ENCODE data around the gene ATG13. TPM values are rescaled to one million over a fixed set of nuclear protein-coding genes. Genes with fewer than 3 reads are reported as not detected.

Gene ATG13
- total and polyA plus RNA-seq, 2 of the 4 experiments (the other 2 are of a cell fraction): 43.0 to 49.7 TPM

DNA sequence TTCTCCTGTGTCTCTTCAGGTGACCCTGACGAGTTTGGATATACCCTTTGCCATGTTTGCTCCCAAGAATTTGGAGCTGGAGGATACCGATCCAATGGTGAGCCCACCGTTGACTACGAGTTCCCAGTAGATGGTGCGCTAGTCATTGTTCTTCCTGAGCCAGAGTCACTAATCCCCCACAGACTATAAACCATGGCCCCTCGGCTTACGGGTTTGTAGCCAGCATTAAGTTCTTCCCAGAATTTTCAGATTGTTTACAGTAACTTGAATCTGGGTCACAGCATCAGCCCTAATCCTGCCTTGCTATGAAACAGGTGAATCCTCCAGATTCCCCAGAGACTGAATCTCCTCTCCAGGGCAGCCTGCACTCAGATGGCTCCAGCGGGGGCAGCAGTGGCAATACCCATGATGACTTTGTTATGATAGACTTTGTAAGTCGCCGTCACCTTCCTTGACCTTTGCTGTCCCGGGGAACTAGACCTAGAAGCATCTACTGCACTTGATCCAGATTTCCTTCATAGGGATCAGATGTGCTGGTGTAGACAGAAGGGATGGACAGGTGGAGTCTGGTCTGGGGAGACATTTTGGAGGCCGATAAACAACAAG, 51.2 kb downstream of the ATG13 start:
- intact Hi-C loops (cut with micrococcal nuclease): no loop called here
- H4K20me1 ChIP-seq (ENCODE audit: insufficient read depth, low read length): no peaks in the 10 kb centered on the region
- DNase-seq (no peak), ATAC-seq (ENCODE audit: low read depth) (no peak)
- in situ Hi-C loops (cut with MboI; ENCODE audit: low sequenced_read_pairs): no loop called here
- H2BK120ac ChIP-seq (ENCODE audit: low read depth, low read length): no peak overlapping the region
- no peak overlapping the region for H3K56ac ChIP-seq (ENCODE audit: extremely low read depth, insufficient read depth, low read length)
- peaks cover 1% of the 10 kb centered on the region; the same call in 1 of the 2 replicates for H3K4me1 ChIP-seq (ENCODE audit: control insufficient read depth, insufficient read depth, low read length)
- H3K27ac ChIP-seq (ENCODE audit: insufficient read depth, low read length): no peak overlapping the region
- H3K14ac ChIP-seq (replicated peaks; ENCODE audit: low read depth, low read length): no peak overlapping the region
- no peak overlapping the region for H2AK5ac ChIP-seq (ENCODE audit: low read depth, low read length)
- no peak overlapping the region for H4K91ac ChIP-seq (ENCODE audit: insufficient read depth, low read depth, low read length)
- no peak overlapping the region for H3K9ac ChIP-seq (ENCODE audit: low read depth, low read length)
- no peak overlapping the region for H3K4ac ChIP-seq (ENCODE audit: low read depth, low read length)
- no peak overlapping the region for H3K4me2 ChIP-seq (ENCODE audit: low read depth, low read length)
- BruUV-seq (replicated peaks): no TSS peak
- 91% methylated on average over 7 of the region's 12 CpGs; no CpG with 5 or more reads in 1 of the 2 experiments for WGBS, 2 experiments (ENCODE audit: extremely low coverage in 2 of 2, insufficient read length in 1 of 2)
- H3K23ac ChIP-seq (ENCODE audit: low read depth, low read length): no peak overlapping the region
- no peak overlapping the region for H3K18ac ChIP-seq (ENCODE audit: low read depth, low read length)
- H3K4me3 ChIP-seq (ENCODE audit: insufficient read depth, low read depth, low read length): no peak overlapping the region
- H4K5ac ChIP-seq (ENCODE audit: low read depth, low read length): no peak overlapping the region
- no peak overlapping the region for H2BK5ac ChIP-seq (ENCODE audit: low read depth, low read length, poor library complexity, severe bottlenecking)
- H3K9me3 ChIP-seq (ENCODE audit: control insufficient read depth, insufficient read depth, low read length): no peaks in the 10 kb centered on the region
- no peak overlapping the region for H2BK15ac ChIP-seq (ENCODE audit: low read depth, low read length)
- peak overlapping the region; percentile 19 for H2AK9ac ChIP-seq (replicated peaks; ENCODE audit: low read depth, low read length, poor library complexity)
- POLR2A ChIA-PET (ENCODE audit: unreplicated experiment): interaction anchor here (0.6 kb wide), 1 partner anchor 808 kb away, joined by 5 read pairs; no protein-coding TSS in a partner anchor
- no peak overlapping the region for H2AFZ ChIP-seq (replicated peaks; ENCODE audit: low read length, poor library complexity)
- H2BK20ac ChIP-seq (ENCODE audit: low read depth, low read length): no peak overlapping the region
- H3K9me1 ChIP-seq (ENCODE audit: insufficient read depth, low read length): peaks cover 12% of the 10 kb centered on the region
- CTCF ChIA-PET: interaction anchor here (1.3 kb wide), 1 partner anchor 9 kb away, joined by 6 read pairs; no protein-coding TSS in a partner anchor
- no peaks in the 10 kb centered on the region for H3K27me3 ChIP-seq (ENCODE audit: control insufficient read depth, insufficient read depth, low read length)
- H4K8ac ChIP-seq (ENCODE audit: low read depth in 2 of 2, low read length in 2 of 2): no peak overlapping the region
- dilution Hi-C loops (cut with HindIII; ENCODE audit: low sequenced_read_pairs, unreplicated experiment): no loop called here
- peaks cover 0 to 8% of the 10 kb centered on the region in 2 experiments; a peak in 2 of 4 replicates for H3K79me1 ChIP-seq (ENCODE audit: low read depth in 1 of 2, low read length in 2 of 2)
- no peak for TF ChIP-seq MAZ (IDR thresholded peaks at IDR 0.05; ENCODE audit: borderline replicate concordance, low read depth, low read length)
- H3K36me3 ChIP-seq (ENCODE audit: control insufficient read depth, insufficient read depth, low read length): peaks cover 64% of the 10 kb centered on the region

All from IMR-90 (cell line).